CD8-positive, alpha-beta memory T cell (primary cell): Measurements from ENCODE around the gene ERVFRD-1. TPM values are rescaled to one million over a fixed set of nuclear protein-coding genes. Genes with fewer than 3 reads are reported as not detected.

ENCODE experiments used
- CTCF ChIA-PET: fragments of 350-600 bp; sonication (Branson Sonifier 250); formaldehyde crosslinking; loops from one replicate; lab custom pipeline; 2021; ENCODE audit warnings: antibody characterized with exemption; lab: Charles Lee
- POLR2A ChIA-PET: fragments of 350-600 bp; sonication (Branson Sonifier 250); formaldehyde crosslinking; loops from one replicate; lab custom pipeline; 2021; ENCODE audit warnings: antibody characterized with exemption; lab: Charles Lee
- DNase-seq, 5 donors: peaks; one replicate each; pipeline versions ENCODE4 v3.0.0 to v3.0.0-alpha.2; 2020 to 2022; ENCODE audit warnings: mixed read lengths in 1 of 5
- H3K27ac ChIP-seq: one replicate; pipeline ENCODE4 v1.7.0; 2013; ENCODE audit warnings: low read depth, mild to moderate bottlenecking, low read length, moderate library complexity
- H3K27me3 ChIP-seq: 2 replicates; pipeline ENCODE4 v1.7.0; 2013; ENCODE audit warnings: low read length, mild to moderate bottlenecking; ENCODE audit not compliant: insufficient read depth, poor library complexity, severe bottlenecking
- H3K36me3 ChIP-seq: 2 replicates; pipeline ENCODE4 v1.7.0; 2013; ENCODE audit warnings: mild to moderate bottlenecking, low read length, moderate library complexity; ENCODE audit not compliant: insufficient read depth
- H3K4me1 ChIP-seq: 2 replicates; pipeline ENCODE4 v1.7.0; 2013; ENCODE audit warnings: mild to moderate bottlenecking, low read length, moderate library complexity; ENCODE audit not compliant: insufficient read depth
- H3K4me3 ChIP-seq: 2 replicates; pipeline ENCODE4 v1.7.0; 2013; ENCODE audit warnings: mild to moderate bottlenecking, low read length
- H3K9me3 ChIP-seq: 2 replicates; pipeline ENCODE4 v1.7.0; 2013; ENCODE audit warnings: mild to moderate bottlenecking, low read length
- H3K27ac Mint-ChIP-seq, 8 donors: one replicate each; pipeline ENCODE4 v1.8.0; 2020 to 2021; ENCODE audit warnings: mixed read lengths in 8 of 8, mild to moderate bottlenecking in 6 of 8, inconsistent platforms in 3 of 8, moderate library complexity in 3 of 8
- H3K27me3 Mint-ChIP-seq, 2 donors: one replicate each; pipeline ENCODE4 v1.8.0; 2020 to 2021; ENCODE audit warnings: mixed read lengths in 2 of 2, mild to moderate bottlenecking in 1 of 2, moderate library complexity in 1 of 2
- H3K36me3 Mint-ChIP-seq, 3 donors: one replicate each; pipeline ENCODE4 v1.8.0; 2020 to 2021; ENCODE audit warnings: mixed read lengths in 3 of 3, inconsistent platforms in 1 of 3, mild to moderate bottlenecking in 1 of 3
- H3K4me1 Mint-ChIP-seq, 3 donors: one replicate each; pipeline ENCODE4 v1.8.0; 2020 to 2021; ENCODE audit warnings: mixed read lengths in 3 of 3, inconsistent platforms in 1 of 3, mild to moderate bottlenecking in 1 of 3
- H3K4me3 Mint-ChIP-seq, 7 donors: one replicate each; pipeline ENCODE4 v1.8.0; 2020 to 2021; ENCODE audit warnings: mixed read lengths in 7 of 7, mild to moderate bottlenecking in 6 of 7, moderate library complexity in 4 of 7, inconsistent platforms in 2 of 7
- H3K9me3 Mint-ChIP-seq, 5 donors: one replicate each; pipeline ENCODE4 v1.8.0; 2020 to 2022; ENCODE audit warnings: mixed read lengths in 5 of 5, mild to moderate bottlenecking in 3 of 5, moderate library complexity in 2 of 5, inconsistent platforms in 1 of 5
- polyA plus RNA-seq: library from polyadenylated mRNA; unstranded; fragments of 300-500 nt; fragmentation: Illumina TruSeq; gene quantifications from one replicate; pipeline ENCODE4 v1.2.3, GENCODE V29; 2021
- total RNA-seq, 2 experiments: library from RNA; stranded (reverse); gene quantifications; one replicate each; pipeline ENCODE4 v1.2.3, GENCODE V29; 2021

The ERVFRD-1 gene
- total and polyA plus RNA-seq, 3 experiments from 2014 or later, result 0.12 TPM; not detected in 2

DNA sequence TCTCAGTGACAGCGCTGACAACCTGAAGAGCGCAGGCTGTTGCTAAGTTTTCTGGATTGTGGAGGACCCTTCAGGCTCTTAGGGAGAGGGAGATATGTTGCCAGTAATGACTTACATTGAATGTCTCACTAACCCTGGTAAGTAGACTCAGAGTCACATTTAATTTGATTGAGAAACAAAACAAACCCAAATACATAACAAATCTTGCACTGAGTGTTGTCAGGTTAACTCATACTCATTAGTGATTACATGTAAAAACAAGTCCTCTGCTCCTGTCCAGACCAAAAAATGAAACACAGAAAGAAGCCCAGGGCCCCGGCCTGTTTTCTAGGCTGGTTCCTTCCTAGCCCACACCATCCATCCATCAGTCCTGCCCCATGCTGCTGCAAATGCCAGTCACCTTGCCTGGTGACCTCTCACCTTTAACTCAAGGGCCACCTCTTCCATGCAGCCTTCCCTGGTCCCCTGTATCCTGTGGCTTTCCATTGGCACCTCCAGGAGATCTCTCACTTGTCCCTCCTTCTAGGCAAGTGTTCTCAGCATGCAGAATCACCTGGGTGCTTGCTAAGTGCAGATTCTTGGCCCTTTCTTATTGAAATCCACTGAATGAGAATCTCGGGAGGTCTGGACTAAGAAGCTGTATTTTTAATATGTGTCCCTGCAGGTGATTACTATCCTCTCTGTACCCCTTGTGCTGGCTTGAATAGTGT lies 34.7 kb upstream of the ERVFRD-1 start:
- POLR2A ChIA-PET, result no interaction called here
- Histone ChIP-seq H3K27ac (no peak overlapping the region), H3K36me3 (no peaks in the 10 kb centered on the region), H3K27me3 (no peaks in the 10 kb centered on the region), H3K9me3 (no peaks in the 10 kb centered on the region), H3K4me3 (no peak overlapping the region), H3K4me1 (no peaks in the 10 kb centered on the region)
- Mint-ChIP-seq H3K9me3 (no peaks in the 10 kb centered on the region), H3K27ac (peak overlapping the region in 3 of 8 donors; percentile 64 to 88 (median 67)), H3K4me3 (no peak overlapping the region), H3K4me1 (peaks cover 0 to 4% (median 4%) of the 10 kb centered on the region in 3 donors), H3K36me3 (no peaks in the 10 kb centered on the region), H3K27me3 (peaks cover 0 to 3% of the 10 kb centered on the region in 2 donors)
- DNase-seq, result no peak
- CTCF ChIA-PET, result interaction anchor here (4.2 kb wide), 1 partner anchor 349 kb away, joined by 19 read pairs; no protein-coding TSS in a partner anchor

DNA sequence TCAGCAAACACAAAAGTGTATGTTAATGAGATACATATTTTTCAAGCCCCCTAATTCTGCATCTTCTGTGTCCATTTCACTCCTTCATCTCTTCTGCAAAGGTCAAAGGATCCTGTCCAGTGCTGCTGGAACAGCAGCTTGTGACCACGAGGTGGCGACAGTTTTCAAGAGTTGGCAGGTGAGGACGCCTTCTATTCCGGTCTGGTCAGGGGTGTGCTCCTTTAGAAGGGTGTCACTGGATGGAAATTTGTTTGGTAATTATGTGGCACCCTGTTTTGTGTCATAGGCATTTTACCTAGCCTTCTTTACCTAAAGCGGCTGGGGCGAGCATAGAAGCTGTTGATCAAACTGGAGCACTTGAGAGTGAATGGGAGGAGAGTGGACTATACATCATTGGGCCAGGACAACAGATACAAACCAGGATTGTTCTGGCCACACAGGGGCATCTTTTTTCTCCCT lies 32.9 kb upstream of the ERVFRD-1 start:
- H3K36me3 ChIP-seq, result no peaks in the 10 kb centered on the region
- Mint-ChIP-seq H3K4me1 (peaks cover 0 to 4% (median 4%) of the 10 kb centered on the region in 3 donors), H3K36me3 (no peaks in the 10 kb centered on the region), H3K27ac (peak overlapping the region in 1 of 8 donors; percentile 49), H3K4me3 (no peak overlapping the region), H3K27me3 (no peaks in the 10 kb centered on the region), H3K9me3 (no peaks in the 10 kb centered on the region)
- H3K27me3 ChIP-seq, result no peaks in the 10 kb centered on the region
- no peaks in the 10 kb centered on the region for H3K4me1 ChIP-seq
- no peak overlapping the region for H3K27ac ChIP-seq
- ChIA-PET CTCF (interaction anchor here (0.9 to 3.6 kb wide), 7 partner anchors 8 to 431 kb away, joined by 3 to 82 read pairs (median 4); no protein-coding TSS in a partner anchor), POLR2A (interaction anchor here (0.6 kb wide), 1 partner anchor 351 kb away, joined by 3 read pairs; no protein-coding TSS in a partner anchor)
- no peaks in the 10 kb centered on the region for H3K9me3 ChIP-seq
- DNase-seq, result peak; percentile 48 to 79 (median 63)
- no peak overlapping the region for H3K4me3 ChIP-seq

- Histone ChIP-seq H3K27ac (no peak overlapping the region), H3K36me3 (no peaks in the 10 kb centered on the region), H3K27me3 (no peaks in the 10 kb centered on the region), H3K4me1 (no peaks in the 10 kb centered on the region), H3K4me3 (no peak overlapping the region), H3K9me3 (no peaks in the 10 kb centered on the region)
- no peak overlapping the region for H3K27ac Mint-ChIP-seq
- H3K9me3 Mint-ChIP-seq, result no peaks in the 10 kb centered on the region
- H3K4me3 Mint-ChIP-seq, result no peak overlapping the region
- ChIA-PET CTCF (interaction anchor here (0.8 to 3.6 kb wide), 8 partner anchors 7 to 432 kb away, joined by 3 to 82 read pairs (median 4); partner anchors contain the start of gene ERVFRD-1), POLR2A (interaction anchor here (0.6 to 0.7 kb wide), 2 partner anchors 316 to 352 kb away, joined by 3 read pairs; no protein-coding TSS in a partner anchor)
- peaks cover 0 to 2% of the 10 kb centered on the region in 2 donors for H3K27me3 Mint-ChIP-seq
- H3K36me3 Mint-ChIP-seq, result no peaks in the 10 kb centered on the region
- H3K4me1 Mint-ChIP-seq, result peaks cover 0 to 4% (median 4%) of the 10 kb centered on the region in 3 donors
- no peak for DNase-seq
Measured at GRCh38 chr6:11143394-11144371, 32.2 kb upstream of the ERVFRD-1 start.

DNA sequence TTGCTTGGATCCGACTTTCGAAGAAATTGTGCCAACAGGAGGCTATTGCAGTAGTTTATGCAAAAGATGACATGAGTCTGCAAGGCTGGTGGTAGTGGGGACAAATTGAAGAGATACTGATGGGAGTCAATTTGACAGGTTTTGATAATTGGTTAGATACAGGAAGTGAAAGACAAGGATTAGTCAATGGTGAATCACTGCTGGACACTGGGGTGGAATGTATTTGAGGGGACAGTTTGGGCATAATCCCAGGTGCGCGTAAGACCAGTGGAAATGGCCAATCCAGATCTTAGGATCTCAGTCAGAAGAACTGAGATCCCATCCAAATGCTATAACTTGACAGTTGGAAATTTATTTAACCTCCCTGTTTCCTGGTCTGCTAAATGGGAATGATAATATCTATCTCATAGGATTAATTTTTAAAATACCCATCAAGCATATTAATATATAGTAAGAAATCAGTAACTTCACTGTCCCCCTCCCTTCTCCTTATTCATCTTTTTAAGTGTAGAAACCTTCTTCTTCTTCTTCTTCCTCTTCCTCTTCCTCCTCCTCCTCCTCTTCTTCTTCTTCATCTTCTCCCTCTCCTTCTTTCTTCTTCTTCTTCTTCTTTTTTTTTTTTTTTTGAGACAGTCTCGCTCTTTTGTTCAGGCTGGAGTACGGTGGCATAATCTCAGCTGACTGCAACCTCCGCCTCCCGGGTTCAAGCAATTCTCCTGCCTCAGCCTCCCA lies 30.9 kb upstream of the ERVFRD-1 start:
- no peaks in the 10 kb centered on the region for H3K27me3 ChIP-seq
- H3K4me3 Mint-ChIP-seq, result no peak overlapping the region
- peaks cover 0 to 2% of the 10 kb centered on the region in 2 donors for H3K27me3 Mint-ChIP-seq
- no peak overlapping the region for H3K27ac ChIP-seq
- ChIA-PET POLR2A (interaction anchor here (0.7 kb wide), 1 partner anchor 317 kb away, joined by 3 read pairs; no protein-coding TSS in a partner anchor), CTCF (interaction anchor here (1.0 to 3.6 kb wide), 2 partner anchors 29 to 354 kb away, joined by 4 to 82 read pairs; no protein-coding TSS in a partner anchor)
- no peak overlapping the region for H3K27ac Mint-ChIP-seq
- H3K9me3 Mint-ChIP-seq, result no peaks in the 10 kb centered on the region
- no peaks in the 10 kb centered on the region for H3K4me1 ChIP-seq
- no peaks in the 10 kb centered on the region for H3K9me3 ChIP-seq
- no peak overlapping the region for H3K4me3 ChIP-seq
- H3K4me1 Mint-ChIP-seq, result peaks cover 0 to 4% (median 4%) of the 10 kb centered on the region in 3 donors
- DNase-seq, result no peak
- H3K36me3 Mint-ChIP-seq, result no peaks in the 10 kb centered on the region
- H3K36me3 ChIP-seq, result no peaks in the 10 kb centered on the region

DNA sequence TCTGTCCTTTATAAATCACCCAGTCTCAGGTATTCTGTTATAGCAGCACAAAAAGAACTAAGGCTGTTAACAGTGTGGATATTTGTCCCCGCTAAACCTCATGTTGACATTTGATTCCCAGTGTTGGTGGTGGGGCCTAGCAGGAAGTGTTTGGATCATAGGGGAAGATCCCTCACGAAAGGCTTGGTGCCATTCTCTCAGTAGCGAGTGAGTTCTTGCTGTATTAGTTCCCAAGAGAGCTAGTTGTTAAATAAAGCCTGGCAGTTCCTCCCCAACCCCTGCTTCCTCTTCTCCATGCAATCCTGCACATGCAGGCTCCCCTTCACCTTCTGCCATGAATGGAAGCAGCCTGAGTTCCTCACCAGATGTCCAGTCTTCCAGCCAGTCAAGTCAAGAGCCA lies 29.8 kb upstream of the ERVFRD-1 start:
- peaks cover 0 to 2% of the 10 kb centered on the region in 2 donors for H3K27me3 Mint-ChIP-seq
- CTCF ChIA-PET, result no interaction called here
- Histone ChIP-seq H3K4me3 (no peak overlapping the region), H3K36me3 (no peaks in the 10 kb centered on the region), H3K9me3 (no peaks in the 10 kb centered on the region), H3K27ac (no peak overlapping the region), H3K27me3 (no peaks in the 10 kb centered on the region), H3K4me1 (no peaks in the 10 kb centered on the region)
- peaks cover 0 to 4% (median 4%) of the 10 kb centered on the region in 3 donors for H3K4me1 Mint-ChIP-seq
- H3K4me3 Mint-ChIP-seq, result no peak overlapping the region
- H3K36me3 Mint-ChIP-seq, result peaks cover 0 to 1% (median 0%) of the 10 kb centered on the region in 3 donors
- DNase-seq, result no peak
- no peak overlapping the region for H3K27ac Mint-ChIP-seq
- no peaks in the 10 kb centered on the region for H3K9me3 Mint-ChIP-seq
- POLR2A ChIA-PET, result no interaction called here

GRCh38 chr6:11140056-11140455 lies 28.5 kb upstream of the ERVFRD-1 start:
- POLR2A ChIA-PET, result no interaction called here
- Mint-ChIP-seq H3K4me3 (no peak overlapping the region), H3K9me3 (no peaks in the 10 kb centered on the region), H3K27ac (no peak overlapping the region), H3K27me3 (peaks cover 0 to 2% of the 10 kb centered on the region in 2 donors), H3K36me3 (peaks cover 0 to 13% (median 3%) of the 10 kb centered on the region in 3 donors), H3K4me1 (peaks cover 0 to 4% (median 4%) of the 10 kb centered on the region in 3 donors)
- Histone ChIP-seq H3K27ac (no peak overlapping the region), H3K4me3 (no peak overlapping the region), H3K27me3 (no peaks in the 10 kb centered on the region), H3K4me1 (no peaks in the 10 kb centered on the region), H3K9me3 (no peaks in the 10 kb centered on the region), H3K36me3 (peaks cover 3% of the 10 kb centered on the region)
- CTCF ChIA-PET, result no interaction called here
- DNase-seq, result no peak
